HG03575 (cell line): ENCODE results near the gene SPRR5.

Experiments
- ATAC-seq: cut with Tn5 transposase; IDR thresholded peaks from one replicate; pipeline ENCODE4 v1.9.1; 2021; ENCODE audit not compliant: unreplicated experiment, insufficient number of reproducible peaks, low FRiP score; ENCODE audit errors: extremely low read depth

SPRR5 gene

DNA sequence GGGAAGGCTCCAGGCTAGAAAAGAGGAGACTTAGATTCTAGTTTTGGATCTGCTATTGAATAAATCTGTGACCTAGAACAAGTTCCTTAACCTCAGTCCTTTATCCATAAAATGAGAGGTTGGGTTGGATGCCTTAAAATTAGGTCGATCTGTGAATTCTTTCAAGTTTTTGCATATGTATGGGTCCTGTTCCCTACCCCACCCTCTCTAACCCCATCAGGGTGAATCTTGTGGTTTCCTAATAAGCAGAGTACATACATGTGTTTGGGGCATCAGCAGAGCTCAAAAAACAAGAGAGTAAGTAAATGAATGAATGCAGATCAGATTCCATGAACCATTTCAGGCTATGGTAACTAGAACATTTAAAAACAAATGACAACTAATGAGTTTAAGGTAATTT, 29.7 kb downstream of the SPRR5 start:
- ATAC-seq = no peak

DNA sequence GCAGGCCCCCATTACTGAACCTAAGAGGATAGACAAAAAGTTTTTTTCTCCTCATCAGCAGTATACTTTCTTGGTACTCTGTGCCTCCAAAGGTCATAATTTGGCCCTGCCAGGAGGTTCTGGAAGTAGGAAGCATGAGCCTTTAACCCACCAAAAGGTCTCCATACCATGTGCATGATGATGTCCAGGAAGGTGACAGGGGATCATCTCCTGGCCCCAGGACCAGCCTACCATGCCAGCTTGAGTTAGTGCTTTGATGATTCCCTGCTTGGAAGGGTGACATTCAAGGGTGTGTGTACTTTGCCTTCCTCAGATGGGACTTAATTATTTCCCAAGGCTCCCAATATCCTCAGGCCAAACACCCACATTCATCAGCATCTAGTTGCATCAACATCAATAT, 30.6 kb downstream of the SPRR5 start:
- no peak for ATAC-seq

DNA sequence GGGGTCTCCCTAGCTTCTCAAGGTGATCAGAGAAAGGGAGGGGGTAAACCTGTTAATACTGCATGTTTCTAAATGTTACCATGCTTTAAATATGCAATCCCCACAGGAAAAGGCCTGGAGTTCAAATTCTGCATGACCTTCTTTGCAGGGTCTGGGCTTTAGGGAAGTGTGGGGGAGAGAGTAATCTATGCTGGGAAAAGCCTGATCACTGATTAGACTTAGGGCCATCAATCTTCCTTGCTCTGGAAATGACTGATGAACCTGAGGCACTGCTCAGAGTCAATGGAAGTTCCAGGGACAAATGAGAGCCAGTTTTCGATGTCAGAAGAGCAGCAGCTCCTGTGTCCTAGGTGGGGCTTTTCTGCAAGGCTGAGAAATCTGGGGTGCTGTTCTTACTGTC, 33.7 kb downstream of the SPRR5 start:
- no peak for ATAC-seq

DNA sequence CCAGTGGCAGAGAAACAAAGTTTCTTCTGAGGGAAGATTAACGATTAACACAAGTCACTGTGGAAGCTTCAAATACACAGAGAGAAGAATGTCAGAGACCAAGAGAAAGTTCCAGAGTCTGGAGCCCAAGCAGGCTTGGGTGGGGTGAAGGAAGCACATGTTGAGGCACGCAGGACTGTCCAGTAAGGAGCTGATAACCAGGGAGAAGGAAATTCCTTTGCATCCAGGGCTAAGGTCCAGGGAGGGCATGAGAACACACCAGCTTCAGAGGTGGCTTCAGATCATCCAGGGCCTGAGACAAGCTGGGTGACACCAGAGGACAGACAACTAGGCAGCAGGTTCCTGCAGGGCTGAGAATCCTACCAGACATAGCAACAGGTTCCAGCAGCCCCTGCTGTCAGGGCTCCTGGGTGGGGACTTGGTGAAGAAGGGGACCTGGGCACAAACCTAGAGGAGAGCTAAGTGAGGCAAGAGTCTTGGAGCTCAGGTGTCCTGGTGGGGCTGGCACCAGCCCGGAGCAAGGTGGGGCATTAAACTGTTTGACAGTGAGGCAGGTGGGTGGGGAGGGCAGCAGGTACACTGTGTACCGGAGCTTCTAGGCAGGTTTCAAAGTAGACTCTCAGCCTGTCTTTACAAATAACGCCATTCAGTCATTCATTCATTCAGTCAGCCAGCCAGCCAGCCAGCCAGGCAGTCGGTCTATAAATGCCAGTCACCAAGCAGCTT, 34.3 kb downstream of the SPRR5 start:
- no peak for ATAC-seq

DNA sequence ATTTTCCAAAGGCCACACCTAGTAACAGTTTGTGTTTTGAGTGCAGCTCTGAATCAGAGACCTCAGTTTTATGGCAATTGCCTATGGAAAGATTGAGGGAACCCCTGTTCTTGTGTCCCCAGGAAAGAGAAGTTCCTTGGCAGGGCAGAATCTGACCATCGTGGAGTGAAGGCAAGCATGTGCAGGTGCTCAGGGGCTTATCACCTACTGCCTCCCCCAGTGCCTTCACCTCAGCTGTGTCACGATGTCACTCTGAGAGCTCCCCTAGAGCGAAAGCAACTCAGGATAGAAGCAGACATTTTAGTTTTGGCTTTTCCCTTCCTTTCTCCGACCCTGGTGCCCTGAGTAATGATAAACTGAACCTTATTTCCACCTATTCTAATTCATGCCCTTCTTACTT, 35.1 kb downstream of the SPRR5 start:
- ATAC-seq = no peak

DNA sequence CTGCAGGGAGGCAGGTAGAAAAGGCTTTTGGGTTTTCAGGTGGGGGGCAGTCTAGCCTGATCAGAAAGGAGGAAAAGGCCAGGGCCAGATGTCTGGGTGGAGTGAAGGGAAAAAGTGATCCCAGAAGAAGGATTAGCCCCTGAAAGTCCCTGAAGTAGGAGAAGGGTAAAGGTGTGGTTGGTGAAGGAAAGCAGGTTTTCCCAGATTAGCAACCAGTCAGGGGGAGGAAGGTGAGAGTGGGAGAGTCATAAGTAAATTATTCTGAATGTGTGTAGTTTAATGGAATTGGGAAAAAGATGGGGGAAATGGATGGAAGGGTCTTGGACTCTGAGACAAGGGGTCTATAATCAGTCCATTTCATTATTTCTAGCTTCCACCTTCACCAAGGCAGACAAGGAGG, 36.2 kb downstream of the SPRR5 start:
- no peak for ATAC-seq

DNA sequence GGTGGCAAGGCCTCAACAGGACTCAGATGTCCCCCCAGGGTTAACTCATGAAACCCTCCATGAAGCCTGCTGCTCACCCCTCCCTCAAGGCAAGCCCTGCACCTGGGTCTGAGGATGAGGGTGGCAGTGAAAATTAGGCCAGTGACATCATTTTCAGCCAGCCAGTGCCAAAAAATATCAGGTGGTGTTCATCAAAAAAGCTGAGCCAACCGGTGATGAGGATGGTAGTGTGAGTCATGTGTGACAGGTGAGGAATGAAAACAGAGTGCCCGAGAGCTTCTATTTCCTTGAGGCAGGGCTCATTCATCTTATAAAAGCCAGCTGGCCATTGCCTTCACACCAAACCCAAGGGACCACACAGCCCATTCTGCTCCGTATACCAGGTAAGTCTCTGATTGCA, 36.7 kb downstream of the SPRR5 start, which contains the start of gene SPRR1A:
Gene SPRR1A (plus strand): TSS at position 339 of the 400 bp plus-strand sequence. CDS start 1,150 bp downstream, outside the sequence.
- ATAC-seq = no peak

DNA sequence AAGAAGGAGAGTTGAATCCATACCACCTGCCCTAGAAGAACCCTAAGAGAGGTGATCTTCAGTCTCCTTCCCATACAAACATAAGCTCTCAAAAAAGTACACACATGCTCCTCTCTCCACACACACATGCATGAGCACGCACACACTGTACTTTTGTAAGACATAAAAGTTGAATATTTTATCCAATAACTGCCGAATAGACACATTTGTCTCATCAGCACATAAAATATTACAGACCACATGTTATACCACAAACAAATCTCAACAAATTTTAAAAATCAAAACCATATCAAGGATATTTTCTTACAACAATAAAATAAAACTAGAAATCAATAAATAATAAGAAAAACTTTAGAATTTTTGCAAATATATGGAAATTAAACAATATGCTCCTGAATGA, 39.6 kb downstream of the SPRR5 start:
- no peak for ATAC-seq

DNA sequence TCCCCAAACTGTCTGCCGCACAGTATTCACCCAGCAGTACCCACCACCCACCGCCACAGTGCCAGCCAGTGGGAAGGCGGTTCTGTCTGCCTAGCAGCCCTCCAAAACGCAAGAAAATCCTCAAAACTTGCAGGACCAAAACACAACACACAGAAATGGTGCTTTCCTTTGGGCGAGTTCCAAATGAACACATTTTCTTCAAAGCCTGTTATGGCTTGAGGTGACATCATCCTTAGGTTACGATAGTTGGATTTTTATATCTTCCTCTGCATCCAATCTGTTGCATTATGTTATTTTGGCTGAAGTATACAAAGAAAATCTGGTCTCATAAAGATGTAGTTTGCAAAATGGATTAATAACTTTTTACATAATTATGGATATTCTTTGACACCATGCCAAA, 46.2 kb downstream of the SPRR5 start:
- ATAC-seq = no peak

DNA sequence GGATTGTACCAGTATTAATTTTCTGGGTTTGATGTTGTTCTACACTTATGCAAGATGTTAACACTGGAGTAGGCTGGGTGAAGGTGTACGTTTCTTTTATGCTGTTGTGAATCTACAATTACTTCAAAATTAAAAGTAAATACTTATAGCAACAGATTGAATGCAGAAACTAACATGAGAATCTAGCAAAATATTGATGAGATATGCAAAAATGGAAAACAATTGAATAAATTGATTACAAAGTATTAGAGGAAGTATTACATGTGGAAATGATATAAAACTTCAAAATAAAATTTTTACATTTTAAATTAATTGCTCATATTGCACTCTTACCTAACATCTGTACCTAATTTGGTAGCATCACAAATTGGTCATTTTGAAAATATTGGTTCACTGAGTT, 48.8 kb downstream of the SPRR5 start:
- no peak for ATAC-seq

DNA sequence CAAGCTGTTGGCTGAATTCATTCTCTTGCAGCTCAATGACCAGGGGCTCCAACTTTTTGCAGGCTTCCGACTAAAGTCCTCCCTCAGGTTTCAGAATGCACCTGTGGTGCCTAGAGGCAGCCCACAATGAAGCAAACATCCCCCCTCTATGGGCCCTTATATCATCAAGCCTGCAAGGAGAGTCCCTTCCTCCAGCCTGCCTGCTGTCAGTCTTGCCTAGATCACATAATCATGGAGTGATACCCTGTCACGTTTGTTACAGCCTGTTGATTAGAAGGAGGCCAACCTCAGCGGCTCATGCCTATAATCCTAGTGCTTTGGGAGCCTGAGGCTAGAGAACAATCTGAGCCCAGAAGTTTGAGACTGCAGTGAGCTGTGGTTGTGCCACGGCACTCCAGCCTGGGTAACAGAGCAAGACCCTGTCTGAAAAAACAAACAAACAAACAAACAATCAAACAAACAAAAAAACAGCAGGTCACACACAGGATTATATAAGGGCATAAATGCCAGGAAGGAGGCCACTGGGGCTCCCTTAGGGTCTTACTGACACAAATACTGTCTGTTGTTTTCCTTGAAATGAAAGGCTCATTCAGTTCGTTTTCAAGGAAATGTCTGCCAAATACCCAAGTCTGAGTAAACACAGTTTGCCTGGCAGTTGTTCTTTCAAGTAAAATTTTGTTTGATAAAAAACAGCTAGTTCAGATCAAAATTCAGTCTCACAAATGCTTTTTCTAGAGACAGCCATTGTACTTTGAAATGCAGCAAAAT, 49.8 kb downstream of the SPRR5 start:
- ATAC-seq = no peak

DNA sequence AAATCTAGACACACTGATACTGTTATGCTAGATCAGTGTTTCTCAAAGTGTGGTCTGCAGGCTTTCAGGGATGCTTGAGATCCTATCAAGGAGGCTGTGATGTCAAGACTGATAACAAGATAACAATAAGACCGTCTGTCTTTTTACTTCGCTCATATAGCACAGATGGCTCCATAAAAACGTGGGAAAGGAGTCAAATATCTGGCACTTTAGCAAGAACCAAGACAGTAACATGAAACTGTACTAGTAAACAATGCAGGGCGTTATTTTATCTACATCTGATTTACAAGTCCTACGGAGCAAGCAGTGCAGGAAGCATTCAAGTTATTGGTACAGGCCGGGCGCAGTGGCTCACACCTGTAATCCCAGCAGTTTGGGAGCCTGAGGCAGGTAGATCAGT, 50.9 kb downstream of the SPRR5 start:
- ATAC-seq = no peak

DNA sequence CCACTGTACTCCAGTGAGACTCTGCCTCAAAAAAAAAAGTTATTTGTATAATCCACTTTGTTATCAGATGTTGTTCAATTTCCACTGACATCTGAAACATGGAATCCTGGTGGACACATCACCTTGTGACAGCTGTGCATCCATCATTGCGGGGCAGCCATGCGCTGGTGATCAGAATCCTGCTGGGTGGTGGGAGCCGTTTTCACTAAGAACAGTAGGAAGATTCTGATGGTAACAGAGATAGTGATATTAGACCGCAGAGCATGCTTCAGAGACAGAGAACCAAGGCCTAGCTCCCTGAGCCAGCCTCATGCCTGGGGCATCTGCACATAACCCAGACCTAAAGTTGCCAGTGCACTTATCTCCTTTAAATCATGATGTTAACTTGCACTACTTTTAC, 51.5 kb downstream of the SPRR5 start:
- ATAC-seq = no peak
